H9 (cell line): ENCODE data around the gene ARSG. TPM values are rescaled to one million over a fixed set of nuclear protein-coding genes. Genes with fewer than 3 reads are reported as not detected.
A peak's percentile ranks its signal among the peaks of the same experiment; 100 is the strongest.

Source experiments
- DNase-seq: peaks from one replicate; pipeline ENCODE4 v3.0.0-alpha.2; 2017
- H2AFZ ChIP-seq: one replicate; pipeline ENCODE4 v1.6.1; 2013; ENCODE audit warnings: mild to moderate bottlenecking, low read length, control low read depth, moderate library complexity
- H2AK5ac ChIP-seq: 2 replicates; pipeline ENCODE4 v1.6.1; 2013; ENCODE audit warnings: low read length, control low read depth, mixed read lengths; ENCODE audit not compliant: insufficient read length
- H2BK120ac ChIP-seq: one replicate; pipeline ENCODE4 v1.6.1; 2013; ENCODE audit warnings: low read depth, mild to moderate bottlenecking, low read length, control low read depth, inconsistent platforms; ENCODE audit not compliant: poor library complexity, severe bottlenecking
- H2BK12ac ChIP-seq: 2 replicates; pipeline ENCODE4 v1.6.1; 2013; ENCODE audit warnings: low read length, control low read depth, mixed read lengths, low read depth; ENCODE audit not compliant: insufficient read length
- H2BK15ac ChIP-seq: 2 replicates; pipeline ENCODE4 v1.6.1; 2013; ENCODE audit warnings: low read depth, low read length, control low read depth
- H2BK20ac ChIP-seq: one replicate; pipeline ENCODE4 v1.6.1; 2013; ENCODE audit warnings: low read depth, mild to moderate bottlenecking, low read length, control low read depth, inconsistent platforms; ENCODE audit not compliant: poor library complexity, severe bottlenecking
- H2BK5ac ChIP-seq: 2 replicates; pipeline ENCODE4 v1.6.1; 2013; ENCODE audit warnings: low read length, control low read depth, mixed read lengths; ENCODE audit not compliant: insufficient read length
- H3K14ac ChIP-seq: 2 replicates; pipeline ENCODE4 v1.6.1; 2013; ENCODE audit warnings: low read length, control low read depth; ENCODE audit not compliant: insufficient read depth
- H3K18ac ChIP-seq: 2 replicates; pipeline ENCODE4 v1.6.1; 2013; ENCODE audit warnings: low read depth, mild to moderate bottlenecking, mixed read lengths, low read length, control low read depth; ENCODE audit not compliant: insufficient read length
- H3K23ac ChIP-seq: 2 replicates; pipeline ENCODE4 v1.6.1; 2013; ENCODE audit warnings: low read length, control low read depth, mixed read lengths, low read depth; ENCODE audit not compliant: insufficient read length
- H3K23me2 ChIP-seq: 2 replicates; pipeline ENCODE4 v1.6.1; 2013; ENCODE audit warnings: low read depth, mild to moderate bottlenecking, mixed read lengths, low read length, control low read depth; ENCODE audit not compliant: insufficient read length, poor library complexity, severe bottlenecking
- H3K27ac ChIP-seq: 2 replicates; pipeline ENCODE4 v1.5.1; 2013; ENCODE audit warnings: low read length, control low read depth, mixed read lengths, low read depth; ENCODE audit not compliant: insufficient read length
- H3K27me3 ChIP-seq: 2 replicates; pipeline ENCODE4 v1.6.1; 2013; ENCODE audit warnings: low read length, control low read depth, inconsistent platforms; ENCODE audit not compliant: insufficient read depth
- H3K4ac ChIP-seq: 2 replicates; pipeline ENCODE4 v1.6.1; 2013; ENCODE audit warnings: low read depth, mild to moderate bottlenecking, control low read depth, inconsistent platforms, low read length, moderate library complexity
- H3K4me1 ChIP-seq: 2 replicates; pipeline ENCODE4 v1.6.1; 2013; ENCODE audit warnings: low read length, control low read depth, inconsistent platforms; ENCODE audit not compliant: insufficient read depth
- H3K4me2 ChIP-seq: 2 replicates; pipeline ENCODE4 v1.6.1; 2013; ENCODE audit warnings: low read length, control low read depth, mixed read lengths; ENCODE audit not compliant: insufficient read length, insufficient read depth
- H3K56ac ChIP-seq: 2 replicates; pipeline ENCODE4 v1.6.1; 2013; ENCODE audit warnings: low read depth, mild to moderate bottlenecking, mixed read lengths, low read length, control low read depth; ENCODE audit not compliant: insufficient read length
- H3K79me1 ChIP-seq: 2 replicates; pipeline ENCODE4 v1.6.1; 2013; ENCODE audit warnings: low read depth, mild to moderate bottlenecking, moderate library complexity, low read length, control low read depth, inconsistent platforms; ENCODE audit not compliant: insufficient read depth, poor library complexity, severe bottlenecking
- H3K79me2 ChIP-seq: 2 replicates; pipeline ENCODE4 v1.6.1; 2013; ENCODE audit warnings: low read length, control low read depth, inconsistent platforms; ENCODE audit not compliant: insufficient read depth
- H3K9ac ChIP-seq: 2 replicates; pipeline ENCODE4 v1.6.1; 2013; ENCODE audit warnings: low read length, control low read depth, mixed read lengths; ENCODE audit not compliant: insufficient read length; ENCODE audit errors: extremely low read depth
- H3K9me3 ChIP-seq: one replicate; pipeline ENCODE4 v1.6.1; 2013; ENCODE audit warnings: low read depth, low read length, inconsistent platforms; ENCODE audit not compliant: control insufficient read depth
- H3T11ph ChIP-seq: one replicate; pipeline ENCODE4 v1.6.1; 2013; ENCODE audit warnings: mild to moderate bottlenecking, low read length, control low read depth, inconsistent platforms
- H4K20me1 ChIP-seq: one replicate; pipeline ENCODE4 v1.6.1; 2013; ENCODE audit not compliant: control insufficient read depth, insufficient read length, insufficient read depth
- H4K5ac ChIP-seq: 2 replicates; pipeline ENCODE4 v1.6.1; 2013; ENCODE audit warnings: low read depth, mild to moderate bottlenecking, mixed read lengths, low read length, control low read depth; ENCODE audit not compliant: insufficient read length
- H4K8ac ChIP-seq: replicated peaks from 2 replicates; pipeline ENCODE4 v1.6.1; 2013; ENCODE audit warnings: low read length, control low read depth, mixed read lengths, low read depth; ENCODE audit not compliant: insufficient read length
- H4K91ac ChIP-seq: 2 replicates; pipeline ENCODE4 v1.6.1; 2013; ENCODE audit warnings: low read depth, mild to moderate bottlenecking, moderate library complexity, mixed read lengths, low read length, control low read depth; ENCODE audit not compliant: insufficient read length
- H3K27ac Mint-ChIP-seq, 3 experiments: 2 replicates in 2 of 3; 3 replicates in 1 of 3; pipeline ENCODE4 v1.8.0; 2020 to 2021; ENCODE audit warnings: mixed read lengths in 3 of 3, mild to moderate bottlenecking in 1 of 3, moderate library complexity in 1 of 3
- H3K27me3 Mint-ChIP-seq: 2 replicates; pipeline ENCODE4 v1.8.0; 2021; ENCODE audit warnings: low read depth, mild to moderate bottlenecking, moderate library complexity, mixed read lengths
- H3K36me3 Mint-ChIP-seq, 3 experiments: 2 replicates in 2 of 3; 3 replicates in 1 of 3; pipeline ENCODE4 v1.8.0; 2020 to 2021; ENCODE audit warnings: low read depth in 3 of 3, mixed read lengths in 3 of 3; ENCODE audit not compliant: insufficient read depth in 1 of 3
- H3K4me1 Mint-ChIP-seq, 2 experiments: 2 replicates each; pipeline ENCODE4 v1.8.0; 2020; ENCODE audit warnings: mixed read lengths in 2 of 2
- H3K4me3 Mint-ChIP-seq, 2 experiments: 2 replicates in 1 of 2; 3 replicates in 1 of 2; pipeline ENCODE4 v1.8.0; 2020 to 2021; ENCODE audit warnings: mild to moderate bottlenecking in 2 of 2, mixed read lengths in 2 of 2, moderate library complexity in 1 of 2
- H3K9me3 Mint-ChIP-seq, 2 experiments: 2 replicates in 1 of 2; 3 replicates in 1 of 2; pipeline ENCODE4 v1.8.0; 2020; ENCODE audit warnings: mild to moderate bottlenecking in 2 of 2, mixed read lengths in 2 of 2, moderate library complexity in 1 of 2
- WGBS: extraction: QIAGEN DNeasy Blood & Tissue Kit; methylation state at CpG from one replicate; pipeline ENCODE4 v1.1.7; 2013; ENCODE audit warnings: missing lambda C conversion rate, low lambda C conversion rate, mixed read lengths; ENCODE audit not compliant: insufficient read length; ENCODE audit errors: extremely low coverage; 5-methylcytosine and 5-hydroxymethylcytosine counted together
- total RNA-seq: library from RNA; stranded (reverse); gene quantifications from 2 replicates; pipeline ENCODE4 v1.2.1, GENCODE V29; 2021
- TF ChIP-seq, protein P1 (sequence below): fragments of 200-600 bp; sonication (generic); conservative IDR thresholded peaks from 3 replicates; pipeline ENCODE4 v1.8.0; 2021; ENCODE audit warnings: antibody characterized with exemption, mild to moderate bottlenecking

Gene ARSG
- total RNA-seq, 1 experiment from 2014 or later: 3.6 TPM

DNA sequence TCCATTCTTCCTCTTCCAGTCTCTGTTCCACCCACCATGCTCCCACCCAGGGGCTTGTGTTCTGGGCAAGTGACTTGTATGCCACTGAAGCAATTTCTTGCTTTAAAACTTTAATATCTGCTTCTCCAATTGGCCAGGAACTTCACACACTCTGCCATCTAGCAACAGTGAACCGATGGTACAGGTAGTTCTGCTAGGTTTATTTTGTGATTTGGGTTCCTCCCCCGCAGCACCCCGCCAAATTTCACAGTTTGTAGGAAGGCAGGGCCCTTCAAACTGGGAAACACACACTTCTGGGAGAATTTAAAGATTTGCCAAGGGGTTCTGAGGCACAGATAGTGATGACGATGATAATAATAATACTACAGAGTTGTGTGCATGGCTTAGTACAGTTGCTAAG is 3.3 kb downstream of the ARSG start:
- H3K4me2 ChIP-seq: no peak overlapping the region

More for the DNA sequence above, 3.3 kb downstream of the ARSG start:
- Histone ChIP-seq H3K79me2 (no peaks in the 10 kb centered on the region), H2BK12ac (no peak overlapping the region), H3K23me2 (peaks cover 19% of the 10 kb centered on the region), H2BK120ac (no peak overlapping the region), H3K4me1 (peaks cover 2% of the 10 kb centered on the region), H3K79me1 (no peaks in the 10 kb centered on the region), H3K9ac (no peak overlapping the region), H2AFZ (no peak overlapping the region), H4K5ac (no peak overlapping the region), H3K56ac (no peak overlapping the region), H2BK20ac (no peak overlapping the region), H3K9me3 (no peaks in the 10 kb centered on the region), H3K4ac (no peak overlapping the region), H3K18ac (no peak overlapping the region), H3K27me3 (peaks cover 14% of the 10 kb centered on the region; the same call in 1 of the 2 replicates), H4K8ac (no peak overlapping the region), H2AK5ac (no peak overlapping the region), H3T11ph (no peak overlapping the region), H4K91ac (no peak overlapping the region), H3K27ac (no peak overlapping the region), H3K14ac (no peak overlapping the region), H3K23ac (no peak overlapping the region), H2BK15ac (no peak overlapping the region), H4K20me1 (no peaks in the 10 kb centered on the region), H2BK5ac (no peak overlapping the region)
- peaks cover 0 to 1% (median 0%) of the 10 kb centered on the region in 3 experiments; a peak in 1 of 7 replicates for H3K36me3 Mint-ChIP-seq
- H3K4me1 Mint-ChIP-seq: peaks cover 51 to 55% of the 10 kb centered on the region in 2 experiments
- DNase-seq: no peak
- no CpG with 5 or more reads among the region's 4 CpGs for WGBS
- H3K27ac Mint-ChIP-seq: peak overlapping the region in 2 of 3 experiments; percentile 36 to 41; a peak in 2 of 7 replicates
- H3K4me3 Mint-ChIP-seq: no peak overlapping the region
- peaks cover 38% of the 10 kb centered on the region for H3K27me3 Mint-ChIP-seq
- TF ChIP-seq, protein P1, sequence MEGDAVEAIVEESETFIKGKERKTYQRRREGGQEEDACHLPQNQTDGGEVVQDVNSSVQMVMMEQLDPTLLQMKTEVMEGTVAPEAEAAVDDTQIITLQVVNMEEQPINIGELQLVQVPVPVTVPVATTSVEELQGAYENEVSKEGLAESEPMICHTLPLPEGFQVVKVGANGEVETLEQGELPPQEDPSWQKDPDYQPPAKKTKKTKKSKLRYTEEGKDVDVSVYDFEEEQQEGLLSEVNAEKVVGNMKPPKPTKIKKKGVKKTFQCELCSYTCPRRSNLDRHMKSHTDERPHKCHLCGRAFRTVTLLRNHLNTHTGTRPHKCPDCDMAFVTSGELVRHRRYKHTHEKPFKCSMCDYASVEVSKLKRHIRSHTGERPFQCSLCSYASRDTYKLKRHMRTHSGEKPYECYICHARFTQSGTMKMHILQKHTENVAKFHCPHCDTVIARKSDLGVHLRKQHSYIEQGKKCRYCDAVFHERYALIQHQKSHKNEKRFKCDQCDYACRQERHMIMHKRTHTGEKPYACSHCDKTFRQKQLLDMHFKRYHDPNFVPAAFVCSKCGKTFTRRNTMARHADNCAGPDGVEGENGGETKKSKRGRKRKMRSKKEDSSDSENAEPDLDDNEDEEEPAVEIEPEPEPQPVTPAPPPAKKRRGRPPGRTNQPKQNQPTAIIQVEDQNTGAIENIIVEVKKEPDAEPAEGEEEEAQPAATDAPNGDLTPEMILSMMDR: no peak
- no peaks in the 10 kb centered on the region; a peak in 2 of 5 replicates for H3K9me3 Mint-ChIP-seq
